Osteoblast (primary cell): ENCODE measurements around the gene ARMH4. TPM values are rescaled to one million over a fixed set of nuclear protein-coding genes. Genes with fewer than 3 reads are reported as not detected.

ENCODE experiments used
- DNase-seq: peaks from one replicate; pipeline ENCODE4 v3.0.0; 2011; ENCODE audit warnings: low spot score, mixed read lengths; ENCODE audit not compliant: insufficient read length; ENCODE audit errors: missing footprints
- H2AFZ ChIP-seq: 2 replicates; pipeline ENCODE4 v1.6.0; 2011; ENCODE audit warnings: mild to moderate bottlenecking, low read length
- H3K27ac ChIP-seq: 2 replicates; pipeline ENCODE4 v1.5.1; 2011; ENCODE audit warnings: mild to moderate bottlenecking, low read depth, low read length, moderate library complexity
- H3K27me3 ChIP-seq: 2 replicates; pipeline ENCODE4 v1.6.0; 2012; ENCODE audit warnings: mild to moderate bottlenecking, control low read depth, inconsistent platforms, low read length, moderate library complexity; ENCODE audit not compliant: insufficient read depth
- H3K36me3 ChIP-seq: 2 replicates; pipeline ENCODE4 v1.5.1; 2011; ENCODE audit warnings: mild to moderate bottlenecking, low read length, control low read depth, moderate library complexity; ENCODE audit not compliant: insufficient read depth
- H3K4me1 ChIP-seq: 2 replicates; pipeline ENCODE4 v1.5.1; 2011; ENCODE audit warnings: mild to moderate bottlenecking, low read length, control low read depth, moderate library complexity; ENCODE audit not compliant: insufficient read depth
- H3K4me2 ChIP-seq: 2 replicates; pipeline ENCODE4 v1.6.0; 2011; ENCODE audit warnings: mild to moderate bottlenecking, low read length; ENCODE audit not compliant: insufficient read depth
- H3K4me3 ChIP-seq: fragments of 200-600 bp; sonication (generic); 3 replicates; pipeline ENCODE4 v1.5.1; 2012; ENCODE audit warnings: mild to moderate bottlenecking, low read length, inconsistent platforms; ENCODE audit not compliant: insufficient read depth
- H3K79me2 ChIP-seq: 2 replicates; pipeline ENCODE4 v1.6.0; 2012; ENCODE audit warnings: mild to moderate bottlenecking, low read length, control low read depth, inconsistent platforms; ENCODE audit not compliant: insufficient read depth
- H3K9me3 ChIP-seq: 2 replicates; pipeline ENCODE4 v1.5.1; 2011; ENCODE audit warnings: low read depth, low read length, control low read depth
- H4K20me1 ChIP-seq: 2 replicates; pipeline ENCODE4 v1.6.0; 2012; ENCODE audit warnings: mild to moderate bottlenecking, low read length, control low read depth; ENCODE audit not compliant: insufficient read depth
- total RNA-seq: library from RNA; depleted of rRNA; stranded (reverse); fragments of >200 nt; gene quantifications from 2 replicates; pipeline ENCODE4 v1.2.3, GENCODE V29; 2012
- TF ChIP-seq, protein P1 (sequence below): IDR thresholded peaks from 2 replicates; pipeline ENCODE4 v1.5.1; 2011; ENCODE audit warnings: mild to moderate bottlenecking, low read depth, low read length, moderate library complexity; ENCODE audit errors: extremely low read depth

ARMH4 gene
- total RNA-seq, 1 donor, result 10.9 TPM

GRCh38 chr14:58068306-58068705 lies 83.7 kb downstream of the ARMH4 start:
- Histone ChIP-seq H3K27me3 (no peaks in the 10 kb centered on the region), H3K4me1 (no peaks in the 10 kb centered on the region), H3K36me3 (no peaks in the 10 kb centered on the region), H2AFZ (no peak overlapping the region), H3K79me2 (no peaks in the 10 kb centered on the region), H3K27ac (no peak overlapping the region), H3K9me3 (no peaks in the 10 kb centered on the region), H4K20me1 (no peaks in the 10 kb centered on the region), H3K4me2 (no peak overlapping the region), H3K4me3 (no peak overlapping the region)
- TF ChIP-seq, protein P1, sequence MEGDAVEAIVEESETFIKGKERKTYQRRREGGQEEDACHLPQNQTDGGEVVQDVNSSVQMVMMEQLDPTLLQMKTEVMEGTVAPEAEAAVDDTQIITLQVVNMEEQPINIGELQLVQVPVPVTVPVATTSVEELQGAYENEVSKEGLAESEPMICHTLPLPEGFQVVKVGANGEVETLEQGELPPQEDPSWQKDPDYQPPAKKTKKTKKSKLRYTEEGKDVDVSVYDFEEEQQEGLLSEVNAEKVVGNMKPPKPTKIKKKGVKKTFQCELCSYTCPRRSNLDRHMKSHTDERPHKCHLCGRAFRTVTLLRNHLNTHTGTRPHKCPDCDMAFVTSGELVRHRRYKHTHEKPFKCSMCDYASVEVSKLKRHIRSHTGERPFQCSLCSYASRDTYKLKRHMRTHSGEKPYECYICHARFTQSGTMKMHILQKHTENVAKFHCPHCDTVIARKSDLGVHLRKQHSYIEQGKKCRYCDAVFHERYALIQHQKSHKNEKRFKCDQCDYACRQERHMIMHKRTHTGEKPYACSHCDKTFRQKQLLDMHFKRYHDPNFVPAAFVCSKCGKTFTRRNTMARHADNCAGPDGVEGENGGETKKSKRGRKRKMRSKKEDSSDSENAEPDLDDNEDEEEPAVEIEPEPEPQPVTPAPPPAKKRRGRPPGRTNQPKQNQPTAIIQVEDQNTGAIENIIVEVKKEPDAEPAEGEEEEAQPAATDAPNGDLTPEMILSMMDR, result no peak
- no peak for DNase-seq

DNA sequence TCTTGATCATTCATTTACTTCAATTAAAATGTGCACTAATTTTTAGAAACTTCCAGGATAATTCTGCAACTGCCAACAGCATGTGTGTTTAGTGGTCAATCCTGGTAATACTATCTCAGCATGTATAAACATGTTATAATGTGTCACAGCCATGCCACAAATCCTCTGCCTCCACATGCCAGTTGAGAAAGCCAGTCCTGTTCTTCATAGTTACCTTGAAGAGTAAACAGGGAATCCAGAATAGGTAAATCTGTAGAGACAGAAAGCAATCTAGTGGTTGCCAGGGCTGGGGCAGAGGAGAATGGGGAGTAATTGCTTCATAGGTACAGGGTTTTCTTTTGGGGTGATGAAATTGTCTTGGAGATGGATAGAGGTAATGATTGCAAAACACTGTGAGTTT lies 85.9 kb downstream of the ARMH4 start:
- no peak overlapping the region for H2AFZ ChIP-seq
- no peaks in the 10 kb centered on the region for H3K79me2 ChIP-seq
- H3K27ac ChIP-seq, result no peak overlapping the region
- no peaks in the 10 kb centered on the region for H4K20me1 ChIP-seq
- no peaks in the 10 kb centered on the region for H3K27me3 ChIP-seq
- TF ChIP-seq, protein P1, result no peak
- H3K4me1 ChIP-seq, result no peaks in the 10 kb centered on the region
- H3K36me3 ChIP-seq, result no peaks in the 10 kb centered on the region
- no peak overlapping the region for H3K4me2 ChIP-seq
- H3K4me3 ChIP-seq, result no peak overlapping the region
- no peak for DNase-seq
- no peaks in the 10 kb centered on the region for H3K9me3 ChIP-seq

- H3K4me3 ChIP-seq, result no peak overlapping the region
- H3K36me3 ChIP-seq, result no peaks in the 10 kb centered on the region
- no peaks in the 10 kb centered on the region for H3K4me1 ChIP-seq
- no peak overlapping the region for H3K27ac ChIP-seq
- H3K79me2 ChIP-seq, result no peaks in the 10 kb centered on the region
- no peaks in the 10 kb centered on the region for H3K9me3 ChIP-seq
- no peak overlapping the region for H3K4me2 ChIP-seq
- H3K27me3 ChIP-seq, result peaks cover 5% of the 10 kb centered on the region
- DNase-seq, result no peak
- H4K20me1 ChIP-seq, result no peaks in the 10 kb centered on the region
- TF ChIP-seq, protein P1, result no peak
- H2AFZ ChIP-seq, result no peak overlapping the region
Measured at GRCh38 chr14:58061581-58061980, 90.4 kb downstream of the ARMH4 start.

DNA sequence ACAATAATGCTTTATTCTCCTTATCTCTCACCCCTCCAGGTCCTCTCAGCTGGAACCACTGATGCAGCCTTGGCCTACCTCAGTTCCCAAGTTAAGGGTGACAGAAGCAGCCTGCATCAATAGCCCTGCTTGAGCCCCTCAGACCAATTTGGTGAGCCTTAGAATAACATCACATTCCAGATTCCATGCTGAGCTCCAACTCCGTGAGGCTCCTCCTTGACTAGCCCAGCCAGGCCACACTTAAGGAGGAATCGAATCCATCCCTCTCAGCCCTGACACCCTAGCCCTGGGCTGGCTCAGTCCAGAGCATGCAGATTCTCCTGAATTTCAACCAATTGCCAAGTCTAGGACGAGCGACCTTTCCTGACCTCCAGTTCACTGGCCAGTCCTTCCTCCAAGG lies 91.1 kb downstream of the ARMH4 start:
- no peaks in the 10 kb centered on the region for H3K4me1 ChIP-seq
- H3K36me3 ChIP-seq, result no peaks in the 10 kb centered on the region
- H4K20me1 ChIP-seq, result no peaks in the 10 kb centered on the region
- no peak overlapping the region for H3K27ac ChIP-seq
- H2AFZ ChIP-seq, result no peak overlapping the region
- H3K4me3 ChIP-seq, result no peak overlapping the region
- TF ChIP-seq, protein P1, result no peak
- no peak for DNase-seq
- H3K27me3 ChIP-seq, result peaks cover 5% of the 10 kb centered on the region
- no peaks in the 10 kb centered on the region for H3K79me2 ChIP-seq
- no peak overlapping the region for H3K4me2 ChIP-seq
- H3K9me3 ChIP-seq, result no peaks in the 10 kb centered on the region
